ENCODE data around the gene IL12RB2. TPM values are rescaled to one million over a fixed set of nuclear protein-coding genes. Genes with fewer than 3 reads are reported as not detected.

IL12RB2 gene
- total and polyA plus RNA-seq, 2 experiments from 2014 or later, result 0.79 to 1.7 TPM

- no peak for ATAC-seq
- no peak for DNase-seq (ENCODE audit: low spot score)
Measured at GRCh38 chr1:67281244-67281643, 26.4 kb upstream of the IL12RB2 start.

GRCh38 chr1:67285780-67286488, 21.7 kb upstream of the IL12RB2 start:
- H3K27me3 Mint-ChIP-seq (ENCODE audit: insufficient read depth, low read depth, poor library complexity), result peaks cover 3% of the 10 kb centered on the region
- TF ChIP-seq POLR2AphosphoS5 (IDR thresholded peaks at IDR 0.05; ENCODE audit: low read depth) (no peak), ZNF462 (CRISPR knock-in tag; IDR thresholded peaks at IDR 0.05) (no peak), STAT1 (IDR thresholded peaks at IDR 0.05; ENCODE audit: unreplicated experiment) (no peak), ZNF114 (CRISPR knock-in tag; IDR thresholded peaks at IDR 0.05) (no peak), CTCF (conservative IDR thresholded peaks at IDR 0.05; ENCODE audit: low read depth in 2 of 2) (no peak), EZH2 (IDR thresholded peaks at IDR 0.05; ENCODE audit: low read depth, unreplicated experiment) (no peak), REST (IDR thresholded peaks at IDR 0.05; ENCODE audit: unreplicated experiment) (no peak), CREB1 (CRISPR knock-in tag; IDR thresholded peaks at IDR 0.05; ENCODE audit: low read depth) (no peak), EZH2phosphoT487 (IDR thresholded peaks at IDR 0.05; ENCODE audit: unreplicated experiment) (no peak), ZNF331 (CRISPR knock-in tag; IDR thresholded peaks at IDR 0.05; ENCODE audit: low read depth) (no peak)

More at GRCh38 chr1:67281244-67281643, 26.4 kb upstream of the IL12RB2 start:
- H3K27ac Mint-ChIP-seq, result no peak overlapping the region
- H4K20me1 ChIP-seq (replicated peaks; ENCODE audit: insufficient read depth), result no peaks in the 10 kb centered on the region
- no peaks in the 10 kb centered on the region for H3K36me3 Mint-ChIP-seq (ENCODE audit: low read depth)
- no peaks in the 10 kb centered on the region for H3K9me2 ChIP-seq (ENCODE audit: insufficient read depth)
- no peak overlapping the region for H3K4me3 Mint-ChIP-seq
- H3K4me2 ChIP-seq, result no peak overlapping the region
- no peaks in the 10 kb centered on the region for H3F3A ChIP-seq (replicated peaks; ENCODE audit: low read depth)
- no peaks in the 10 kb centered on the region for H3K27me3 ChIP-seq (ENCODE audit: insufficient read depth)
- no peaks in the 10 kb centered on the region for H3K36me3 ChIP-seq (ENCODE audit: insufficient read depth)
- no peak overlapping the region for H2AFZ ChIP-seq
- H3K4me1 ChIP-seq (ENCODE audit: insufficient read depth), result no peaks in the 10 kb centered on the region
- H3K4me1 Mint-ChIP-seq, result no peaks in the 10 kb centered on the region
- H3K4me3 ChIP-seq, result no peak overlapping the region
- H3K79me2 ChIP-seq (replicated peaks; ENCODE audit: insufficient read depth), result no peaks in the 10 kb centered on the region
- H3K9me3 Mint-ChIP-seq, result peaks cover 3% of the 10 kb centered on the region
- no peak for TF ChIP-seq ZNF331 (CRISPR knock-in tag; IDR thresholded peaks at IDR 0.05; ENCODE audit: low read depth)
- H3K27ac ChIP-seq (ENCODE audit: low read depth), result no peak overlapping the region
- peaks cover 3% of the 10 kb centered on the region for H3K27me3 Mint-ChIP-seq (ENCODE audit: insufficient read depth, low read depth, poor library complexity)

More at GRCh38 chr1:67285780-67286488, 21.7 kb upstream of the IL12RB2 start:
- Mint-ChIP-seq H3K9me3 (no peaks in the 10 kb centered on the region), H3K27ac (no peak overlapping the region), H3K4me1 (no peaks in the 10 kb centered on the region), H3K36me3 (ENCODE audit: low read depth) (no peaks in the 10 kb centered on the region), H3K4me3 (no peak overlapping the region)
- no peaks in the 10 kb centered on the region for H4K20me1 ChIP-seq (replicated peaks; ENCODE audit: insufficient read depth)
- H3F3A ChIP-seq (replicated peaks; ENCODE audit: low read depth), result no peaks in the 10 kb centered on the region
- H3K36me3 ChIP-seq (ENCODE audit: insufficient read depth), result no peaks in the 10 kb centered on the region
- 0 out of 2 replicates have a peak overlapping the region, but pooled peaks have one; percentile 56 for H2AFZ ChIP-seq
- no peaks in the 10 kb centered on the region for H3K9me2 ChIP-seq (ENCODE audit: insufficient read depth)
- no peaks in the 10 kb centered on the region for H3K27me3 ChIP-seq (ENCODE audit: insufficient read depth)
- H3K4me3 ChIP-seq, result no peak overlapping the region
- H3K27ac ChIP-seq (ENCODE audit: low read depth), result no peak overlapping the region
- H3K79me2 ChIP-seq (replicated peaks; ENCODE audit: insufficient read depth), result no peaks in the 10 kb centered on the region
- H3K4me1 ChIP-seq (ENCODE audit: insufficient read depth), result no peaks in the 10 kb centered on the region
- no peak for DNase-seq (ENCODE audit: low spot score)
- no peak overlapping the region for H3K4me2 ChIP-seq
- no peak for ATAC-seq
